GM21528 (cell line): ENCODE measurements around the gene CELF4.

Experiments used
- ATAC-seq: cut with Tn5 transposase; IDR thresholded peaks from one replicate; pipeline ENCODE4 v1.9.1; 2021; ENCODE audit warnings: mild to moderate bottlenecking, moderate library complexity; ENCODE audit not compliant: unreplicated experiment, low FRiP score

Gene CELF4

GRCh38 chr18:37306432-37306831 lies 259.2 kb downstream of the CELF4 start:
- no peak for ATAC-seq

- ATAC-seq: no peak
These were observed 260.5 kb downstream of the CELF4 start for GRCh38 chr18:37305066-37305465.

- ATAC-seq: no peak
These were observed 261.5 kb downstream of the CELF4 start for GRCh38 chr18:37304012-37304680.

- no peak for ATAC-seq
These were observed 262.6 kb downstream of the CELF4 start for GRCh38 chr18:37303009-37303408.

- ATAC-seq: no peak
These were observed 263.1 kb downstream of the CELF4 start for GRCh38 chr18:37302519-37302918.

GRCh38 chr18:37299471-37300304 lies 265.9 kb downstream of the CELF4 start:
- no peak for ATAC-seq

GRCh38 chr18:37298816-37299215 lies 266.8 kb downstream of the CELF4 start:
- no peak for ATAC-seq

GRCh38 chr18:37297106-37297505 lies 268.5 kb downstream of the CELF4 start:
- ATAC-seq: no peak

GRCh38 chr18:37294951-37295350 lies 270.6 kb downstream of the CELF4 start:
- no peak for ATAC-seq

GRCh38 chr18:37293359-37293758 lies 272.2 kb downstream of the CELF4 start:
- ATAC-seq: no peak

GRCh38 chr18:37289423-37289822 lies 276.2 kb downstream of the CELF4 start:
- ATAC-seq: no peak

- ATAC-seq: no peak
These were observed 278.0 kb downstream of the CELF4 start for GRCh38 chr18:37287601-37288000.

GRCh38 chr18:37286801-37287200 lies 278.8 kb downstream of the CELF4 start:
- no peak for ATAC-seq

GRCh38 chr18:37285825-37286224 lies 279.8 kb downstream of the CELF4 start:
- no peak for ATAC-seq

- ATAC-seq: no peak
These were observed 281.3 kb downstream of the CELF4 start for GRCh38 chr18:37284260-37284659.

GRCh38 chr18:37282386-37283037 lies 283.1 kb downstream of the CELF4 start:
- no peak for ATAC-seq

- no peak for ATAC-seq
These were observed 284.8 kb downstream of the CELF4 start for GRCh38 chr18:37280701-37281393.

GRCh38 chr18:37277804-37278203 lies 287.8 kb downstream of the CELF4 start:
- no peak for ATAC-seq

GRCh38 chr18:37276111-37276890 lies 289.3 kb downstream of the CELF4 start:
- no peak for ATAC-seq

- no peak for ATAC-seq
These were observed 290.3 kb downstream of the CELF4 start for GRCh38 chr18:37275237-37275741.
